GM18517 (cell line): ENCODE measurements around the gene CCDC144A.
"Not testable (repeated sequence)": the region's sequence is repeated elsewhere in the genome, so short reads cannot be mapped to it uniquely, and the experiment has no call there.

Source experiments
- ATAC-seq: cut with Tn5 transposase; IDR thresholded peaks from one replicate; pipeline ENCODE4 v1.9.1; 2021; ENCODE audit warnings: mild to moderate bottlenecking, moderate library complexity; ENCODE audit not compliant: unreplicated experiment

Gene CCDC144A

DNA sequence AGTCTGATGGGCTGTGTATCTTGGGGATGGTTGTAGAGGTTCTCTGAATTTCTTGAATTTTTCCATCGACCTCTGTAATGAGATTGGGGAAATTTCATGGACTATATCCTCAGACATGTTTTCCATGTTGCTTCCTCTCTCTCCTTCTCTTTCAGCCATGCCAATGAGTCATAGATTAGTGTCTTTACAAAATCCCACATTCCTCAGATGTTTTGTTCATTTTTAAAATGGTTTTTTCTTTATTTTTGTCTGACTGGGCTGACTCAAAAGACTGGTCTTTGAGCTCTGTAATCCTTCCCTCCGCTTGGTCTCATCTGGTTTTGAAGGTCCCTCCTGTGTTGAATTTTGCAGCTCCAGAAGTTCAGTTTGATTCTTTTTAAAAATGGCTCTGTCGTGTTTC is 60.5 kb downstream of the CCDC144A start:
- not testable (repeated sequence) for ATAC-seq

DNA sequence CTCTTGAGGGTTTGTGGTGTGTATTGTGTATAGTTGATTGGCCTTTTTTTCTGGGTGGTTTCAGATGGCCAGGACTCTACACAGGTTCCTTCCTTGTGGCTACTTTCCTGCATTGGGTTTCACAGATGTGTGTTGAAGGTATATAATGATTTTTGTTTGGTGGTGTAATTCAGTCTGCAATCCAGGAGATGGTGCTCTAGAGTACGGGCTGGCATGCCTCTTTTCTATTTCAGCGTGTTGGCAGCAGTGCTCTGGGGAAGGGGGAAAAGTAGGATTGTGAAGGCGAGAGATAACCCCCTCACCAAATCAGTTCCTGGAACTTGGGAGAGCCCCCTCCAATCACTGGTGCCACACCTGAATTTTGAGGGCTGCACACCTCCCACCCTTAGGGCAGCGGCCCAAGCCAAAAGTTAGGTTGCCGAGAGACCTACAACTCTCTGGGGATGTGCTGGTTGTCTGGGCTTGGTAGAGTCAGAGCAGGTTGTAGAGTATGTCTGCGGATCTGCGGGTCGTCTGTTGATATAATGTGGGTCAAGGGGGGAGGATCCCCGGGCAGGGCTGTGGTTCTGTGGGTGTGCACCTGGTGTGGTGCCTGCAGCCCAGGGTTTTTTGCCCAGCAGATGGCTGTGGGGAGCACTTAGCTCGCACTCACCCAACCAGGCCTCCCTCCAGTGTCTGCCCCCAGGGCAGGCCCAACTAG is 61.3 kb downstream of the CCDC144A start:
- ATAC-seq: not testable (repeated sequence)

DNA sequence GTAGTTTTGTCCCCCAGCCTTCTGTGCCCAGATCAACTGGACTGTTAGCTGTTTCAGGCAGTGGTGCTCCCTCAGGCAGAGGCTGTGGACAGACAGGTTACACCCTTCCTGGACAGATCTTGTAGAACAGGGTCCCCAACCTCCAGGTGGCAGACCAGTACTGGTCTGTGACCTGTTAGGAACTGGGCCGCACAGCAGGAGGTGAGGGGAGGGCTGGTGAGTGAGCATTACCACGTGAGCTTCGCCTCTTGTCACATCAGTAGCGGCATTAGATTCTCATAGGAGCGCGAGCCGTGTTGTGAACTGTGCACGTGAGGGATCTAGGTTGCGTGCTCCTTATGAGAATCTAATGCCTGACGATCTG is 61.9 kb downstream of the CCDC144A start:
- not testable (repeated sequence) for ATAC-seq

DNA sequence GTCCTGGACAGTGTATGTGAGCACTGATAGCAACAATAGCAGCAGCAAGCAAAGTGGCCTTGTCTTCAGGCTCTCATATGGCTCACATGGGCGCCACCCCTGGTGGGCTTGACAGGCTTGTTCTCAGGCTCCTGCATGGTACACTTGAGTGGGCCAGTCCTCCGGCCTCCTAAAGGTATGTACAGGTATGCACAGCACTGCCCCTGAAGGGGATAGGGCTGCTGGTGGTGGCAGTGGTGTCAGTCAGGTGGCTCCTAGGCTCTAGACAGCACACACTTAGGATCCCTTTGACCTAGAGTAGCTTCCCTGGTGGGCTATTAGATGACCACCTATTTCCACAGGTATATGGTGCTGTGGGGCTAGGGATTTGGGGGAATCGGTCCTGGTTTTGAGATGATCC is 67.5 kb downstream of the CCDC144A start:
- not testable (repeated sequence) for ATAC-seq

DNA sequence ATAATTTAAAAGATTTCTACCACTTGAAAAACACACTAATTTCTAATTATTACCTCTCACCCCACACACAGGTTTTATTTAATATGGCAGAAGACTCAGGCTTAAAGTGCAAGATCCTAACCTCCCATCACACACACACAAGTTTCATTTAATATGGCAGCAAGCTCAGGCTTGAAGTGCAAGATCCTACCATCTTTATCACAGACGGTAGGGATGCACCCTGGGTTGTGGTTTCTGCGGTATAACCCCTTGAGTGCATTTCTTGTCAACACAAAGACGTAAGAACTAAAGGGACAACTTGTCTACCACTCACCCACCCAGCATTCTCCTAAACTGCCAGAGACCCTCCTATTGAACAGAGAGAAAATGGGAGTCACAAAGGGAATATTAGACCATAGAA is 68.1 kb downstream of the CCDC144A start:
- ATAC-seq: not testable (repeated sequence)

DNA sequence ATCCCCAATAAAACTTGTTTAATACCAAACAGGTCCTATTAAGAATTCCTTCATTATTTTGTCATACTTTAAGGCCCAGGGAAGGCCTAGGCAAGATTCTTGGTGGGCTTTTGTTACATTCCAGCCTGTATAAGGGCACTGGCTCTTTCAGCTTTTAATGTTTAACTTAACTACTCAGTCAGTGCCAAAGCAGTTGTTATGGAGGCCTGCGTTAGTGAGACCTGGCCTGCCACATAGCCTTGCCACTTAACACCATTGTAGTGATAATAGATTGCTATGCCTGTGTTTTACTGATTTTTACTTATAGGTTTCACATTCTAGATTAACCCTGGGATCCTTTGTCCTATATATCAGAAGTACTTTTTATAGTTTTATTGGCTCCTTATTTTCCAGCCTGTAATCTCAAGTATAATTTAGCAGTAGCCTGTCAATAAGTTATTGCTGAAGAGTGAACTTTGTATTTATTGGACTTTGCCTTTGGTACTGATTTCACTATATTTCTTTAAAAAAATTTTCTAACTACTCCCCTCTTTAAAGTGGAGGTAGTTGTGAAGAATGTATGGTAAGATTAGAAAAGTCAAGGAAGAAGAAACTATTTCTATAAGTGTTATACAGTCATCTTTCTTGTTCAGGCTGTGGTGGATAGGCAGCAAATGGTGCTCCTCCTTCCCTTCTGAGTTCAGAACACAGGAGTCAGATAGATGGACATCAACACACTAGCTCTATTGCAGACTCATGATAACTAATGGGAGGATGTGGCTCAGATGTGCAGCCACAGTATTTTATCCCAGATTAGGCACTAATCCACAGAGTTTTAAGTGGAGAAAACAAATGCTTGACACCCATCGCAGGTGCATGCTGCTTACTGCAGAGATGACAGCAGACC is 78.5 kb downstream of the CCDC144A start:
- not testable (repeated sequence) for ATAC-seq

DNA sequence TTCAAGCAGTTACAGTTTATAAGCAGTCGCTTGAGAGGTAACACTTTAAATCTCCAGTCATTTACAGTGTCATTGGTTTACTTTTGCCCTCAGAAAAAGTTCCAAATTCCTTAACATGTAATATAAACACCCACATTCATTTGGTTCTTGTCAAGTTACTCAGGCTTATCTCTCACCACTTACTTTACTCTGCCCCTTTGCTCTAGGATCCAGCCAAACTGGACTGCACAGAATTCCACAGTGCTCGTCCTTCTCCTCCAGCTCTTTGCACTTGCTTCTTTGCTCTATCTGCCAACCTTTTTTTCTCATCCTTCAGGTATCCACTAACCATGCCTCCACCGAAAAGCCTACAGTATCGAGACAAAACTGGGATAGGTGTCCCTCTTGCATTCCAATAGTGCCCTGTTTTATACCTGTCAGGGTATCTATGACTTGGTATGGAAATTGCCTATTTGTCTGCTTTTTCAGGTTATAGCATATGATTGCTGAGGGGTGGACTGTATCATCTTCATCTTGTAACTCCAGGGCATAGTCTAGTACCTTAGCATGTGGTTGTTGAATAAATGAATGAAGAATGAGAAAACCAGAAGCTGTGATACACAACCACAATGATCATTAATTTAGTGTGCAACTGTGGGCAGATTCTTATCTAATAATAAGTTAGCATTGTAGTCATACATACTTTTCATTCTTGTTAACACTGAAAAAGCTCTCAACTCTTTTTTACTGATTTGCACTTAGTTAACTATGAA is 82.5 kb downstream of the CCDC144A start:
- ATAC-seq: not testable (repeated sequence)

DNA sequence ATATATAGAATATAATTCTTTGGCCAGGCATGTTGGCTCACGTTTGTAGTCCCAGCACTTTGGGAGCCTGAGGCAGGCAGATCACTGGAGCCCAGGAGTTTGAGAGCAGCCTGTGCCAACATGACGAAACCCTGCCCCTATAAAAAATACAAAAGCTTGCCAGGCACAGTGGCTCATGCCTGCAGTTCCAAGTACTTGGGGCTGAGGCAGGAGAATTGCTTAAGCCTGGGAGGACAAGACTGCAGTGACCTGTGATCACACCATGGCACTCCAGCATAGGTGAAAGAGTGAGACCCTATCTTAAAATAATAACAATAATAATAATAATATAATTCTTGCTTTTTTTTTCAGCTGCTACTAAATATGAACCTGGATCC is 83.1 kb downstream of the CCDC144A start:
- ATAC-seq: not testable (repeated sequence)

DNA sequence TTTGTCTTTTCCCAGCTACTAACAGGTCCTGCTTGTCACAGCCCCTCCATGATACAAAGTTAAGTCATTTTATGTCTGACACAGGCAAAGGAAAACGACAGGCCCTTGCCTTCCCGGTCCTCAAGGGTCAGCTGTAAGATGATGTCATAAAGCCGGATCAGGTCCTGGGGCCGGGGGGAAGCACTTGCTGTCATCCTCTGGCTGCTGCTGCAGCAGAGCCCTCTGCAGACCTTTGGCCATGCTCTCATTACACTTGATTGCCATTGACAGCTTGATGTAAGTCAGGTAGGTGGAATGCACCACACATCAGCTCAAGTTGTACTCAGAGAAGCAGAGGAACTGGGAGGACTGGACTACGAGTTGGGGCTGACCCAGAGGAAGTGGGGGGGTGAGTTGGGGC is 97.8 kb downstream of the CCDC144A start:
- not testable (repeated sequence) for ATAC-seq

DNA sequence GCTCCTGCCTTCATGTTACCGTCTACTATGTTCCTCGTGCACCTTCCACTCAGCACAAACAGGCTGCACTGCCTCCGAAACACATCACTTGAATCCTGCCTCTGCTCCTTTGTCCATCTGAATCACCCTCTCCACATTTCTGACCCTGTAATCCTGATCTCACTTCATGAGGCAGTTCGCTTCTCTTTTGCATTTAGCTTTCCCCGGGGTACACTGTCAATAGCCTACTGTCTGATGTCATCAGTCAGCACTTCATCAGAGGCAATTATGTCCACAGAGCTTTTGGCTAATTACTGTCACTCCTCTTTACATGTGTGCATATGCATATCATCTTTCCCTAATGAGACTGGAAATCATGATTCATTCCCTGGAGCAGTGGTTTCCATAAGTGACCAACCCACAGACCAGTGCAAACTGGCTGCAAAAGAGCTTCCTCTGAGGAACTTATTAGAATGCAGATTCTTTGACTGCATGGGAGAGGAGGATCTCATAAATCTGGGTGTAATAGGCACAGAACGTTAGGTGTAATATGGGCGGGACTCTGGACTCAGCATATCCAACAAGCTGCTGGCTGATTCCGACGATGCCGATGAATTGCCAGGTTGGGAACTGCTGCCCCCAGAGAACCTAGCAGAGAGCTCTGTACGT is 99.0 kb downstream of the CCDC144A start:
- not testable (repeated sequence) for ATAC-seq

DNA sequence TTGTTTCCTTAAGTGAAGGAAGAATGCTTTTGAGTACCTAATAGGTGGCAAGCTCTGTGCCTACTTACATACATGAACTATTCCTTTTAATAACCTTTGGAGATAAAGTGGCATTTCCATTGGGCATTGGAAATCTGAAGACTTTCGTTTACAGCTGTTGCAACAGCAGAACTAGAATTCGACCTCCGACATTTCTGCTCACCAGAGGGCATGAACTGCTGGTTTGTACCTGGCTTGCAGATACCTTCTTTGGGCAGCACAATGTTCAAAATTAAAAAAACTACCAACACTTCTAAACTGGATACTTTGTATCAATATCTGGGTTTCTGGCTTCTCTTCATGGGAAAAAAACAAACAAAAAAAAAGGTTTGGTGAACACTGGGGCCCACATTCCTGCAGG is 99.6 kb downstream of the CCDC144A start:
- ATAC-seq: not testable (repeated sequence)

DNA sequence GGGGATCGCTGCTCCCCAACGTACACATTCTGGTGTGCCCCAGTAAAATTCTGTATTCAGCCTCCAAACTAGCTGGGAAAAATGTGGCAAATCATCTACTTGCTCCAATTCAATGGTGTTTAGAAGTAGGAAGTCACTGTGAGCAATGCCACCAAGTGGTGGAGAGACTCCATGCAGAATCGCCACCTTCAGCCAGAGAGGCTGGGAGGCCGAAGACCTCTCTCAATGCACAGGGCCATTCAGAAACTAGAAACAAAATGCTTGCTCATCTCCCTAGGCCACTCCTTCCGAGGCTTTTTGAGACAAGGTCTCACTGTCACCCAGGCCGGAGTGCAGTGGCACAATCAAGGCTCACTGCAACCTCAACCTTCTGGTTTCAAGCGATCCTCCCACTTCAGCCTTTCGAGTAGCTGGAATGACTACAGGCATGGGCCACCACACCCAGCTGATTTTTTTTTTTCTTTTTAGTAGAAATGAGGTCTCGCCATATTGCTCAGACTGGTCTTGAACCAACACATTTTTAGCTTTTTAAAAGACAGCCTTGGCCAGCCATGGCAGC is 100.4 kb downstream of the CCDC144A start:
- ATAC-seq: not testable (repeated sequence)

DNA sequence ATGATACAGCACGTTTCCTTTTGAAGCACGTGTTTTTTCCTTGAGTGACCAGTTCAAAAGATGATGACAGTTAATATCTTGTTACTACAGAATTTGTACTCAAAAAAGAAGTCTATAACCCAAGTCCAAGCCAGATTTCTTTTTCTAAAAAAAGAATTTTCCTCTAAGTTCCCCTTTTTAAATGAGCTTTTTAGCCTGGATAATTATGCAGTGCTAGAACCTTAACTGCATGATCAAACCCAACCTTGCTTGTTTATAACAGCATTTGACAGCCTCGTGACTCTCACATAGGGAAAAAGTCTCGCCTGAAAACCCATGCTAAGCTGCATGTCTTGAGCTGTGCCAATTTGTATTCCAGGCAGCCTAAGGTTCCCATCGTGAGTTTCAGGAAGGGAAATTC is 104.2 kb downstream of the CCDC144A start:
- not testable (repeated sequence) for ATAC-seq

DNA sequence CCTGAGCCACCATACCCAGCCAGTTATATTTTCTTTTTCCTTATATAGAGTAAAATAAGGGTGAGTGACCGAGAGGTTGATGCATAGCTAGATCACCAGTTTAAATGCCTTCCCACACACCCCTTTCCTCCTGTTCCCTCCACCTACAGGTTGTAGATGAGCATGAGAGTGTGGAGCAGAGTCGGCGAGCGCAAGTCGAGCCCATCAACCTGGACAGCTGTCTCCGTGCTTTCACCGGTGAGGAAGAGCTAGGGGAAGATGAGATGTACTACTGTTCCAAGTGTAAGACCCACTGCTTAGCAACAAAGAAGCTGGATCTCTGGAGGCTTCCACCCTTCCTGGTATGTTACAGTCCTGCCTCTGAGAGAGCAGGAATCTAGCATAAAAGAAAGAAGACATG is 105.9 kb downstream of the CCDC144A start:
- not testable (repeated sequence) for ATAC-seq

DNA sequence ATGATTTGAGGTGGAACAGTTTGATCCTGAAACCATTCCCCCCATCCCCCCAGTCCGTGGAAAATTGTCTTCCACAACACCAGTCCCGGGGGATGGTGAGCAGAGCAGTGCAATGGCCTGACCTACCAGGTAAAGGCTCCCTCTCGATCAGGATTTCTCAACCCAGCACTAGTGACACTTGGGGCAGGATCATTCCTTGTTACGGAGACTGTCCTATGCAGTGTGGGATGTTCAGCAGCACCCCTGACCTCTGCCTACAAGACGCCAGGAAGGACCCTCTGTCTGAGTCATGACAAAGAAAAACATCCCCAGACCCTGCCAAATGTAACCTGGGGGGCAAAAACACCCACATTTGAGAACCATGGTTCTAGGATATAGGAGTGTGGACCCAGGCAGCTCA is 114.8 kb downstream of the CCDC144A start:
- not testable (repeated sequence) for ATAC-seq

DNA sequence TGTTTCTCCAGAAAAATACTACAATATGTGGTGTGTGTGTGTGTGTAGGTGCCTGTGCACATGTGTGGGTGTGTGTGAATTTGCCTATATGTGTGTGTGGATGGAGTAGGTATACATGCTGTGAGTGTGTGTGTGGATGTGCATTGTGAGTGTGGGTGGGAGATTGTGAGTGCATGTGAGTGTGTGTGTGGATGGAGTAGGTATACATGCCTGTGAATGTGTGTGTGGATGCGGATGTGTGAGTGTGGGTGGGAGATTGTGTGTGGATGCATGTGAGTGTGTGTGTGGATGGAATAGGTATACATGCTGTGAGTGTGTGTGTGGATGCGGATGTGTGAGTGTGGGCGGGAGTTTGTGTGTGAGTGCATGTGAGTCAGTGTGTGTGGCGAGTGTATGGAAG is 116.6 kb downstream of the CCDC144A start:
- ATAC-seq: not testable (repeated sequence)

DNA sequence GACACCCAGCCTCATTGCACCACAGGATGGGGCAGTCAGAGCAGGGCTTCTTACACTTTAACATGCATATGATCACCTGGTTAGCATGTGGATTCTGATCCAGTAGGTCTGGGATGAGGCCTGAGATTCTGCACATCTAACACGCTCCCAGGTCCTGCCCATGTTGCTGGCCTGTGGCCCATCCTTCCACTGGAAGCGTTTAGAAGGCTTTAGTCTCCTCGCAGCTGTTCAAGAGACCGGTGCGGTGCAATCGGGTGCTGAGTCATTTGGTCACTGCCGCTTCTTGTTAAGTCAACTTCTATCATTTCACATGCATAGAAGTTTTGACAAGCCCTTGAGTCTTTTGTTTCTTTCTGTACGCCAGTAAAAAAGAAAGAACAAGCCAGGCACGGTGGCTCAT is 117.6 kb downstream of the CCDC144A start:
- not testable (repeated sequence) for ATAC-seq

DNA sequence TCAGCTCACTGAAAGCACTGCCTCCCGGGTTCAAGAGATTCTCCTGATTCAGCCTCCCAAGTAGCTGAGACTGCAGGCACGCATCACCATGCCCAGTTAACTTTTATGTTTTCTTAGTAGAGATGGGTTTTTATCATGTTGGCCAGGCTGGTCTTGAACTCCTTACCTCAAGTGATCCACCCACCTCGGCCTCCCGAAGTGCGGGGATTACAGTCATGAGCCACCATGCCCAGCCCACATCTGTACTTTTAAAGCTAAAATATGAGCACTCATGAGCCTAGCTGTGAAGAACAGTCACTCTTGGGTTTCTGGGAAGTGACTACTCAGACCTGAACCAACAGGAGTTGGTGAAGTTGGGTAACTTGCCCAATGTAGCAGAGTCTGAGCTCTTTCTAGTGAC is 120.2 kb downstream of the CCDC144A start:
- ATAC-seq: not testable (repeated sequence)

DNA sequence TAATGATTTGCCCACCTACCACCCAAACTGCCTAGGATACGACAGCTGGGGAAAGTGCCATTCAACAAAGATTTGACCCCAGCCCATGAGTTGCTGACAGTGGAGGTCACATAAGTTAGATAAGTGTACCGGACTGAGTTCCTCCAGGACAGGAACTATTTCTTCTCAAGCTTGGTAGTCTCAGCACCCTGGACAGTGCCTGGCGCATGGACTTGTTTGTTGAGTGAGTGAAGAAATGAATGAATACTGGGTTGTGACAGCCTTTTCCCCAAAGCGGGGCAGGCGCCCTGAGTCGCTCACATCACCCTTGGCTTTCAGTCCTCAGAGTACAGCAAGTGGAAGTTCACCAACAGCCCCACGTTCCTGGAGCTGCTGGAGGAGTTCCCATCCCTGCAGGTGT is 122.1 kb downstream of the CCDC144A start:
- ATAC-seq: not testable (repeated sequence)

DNA sequence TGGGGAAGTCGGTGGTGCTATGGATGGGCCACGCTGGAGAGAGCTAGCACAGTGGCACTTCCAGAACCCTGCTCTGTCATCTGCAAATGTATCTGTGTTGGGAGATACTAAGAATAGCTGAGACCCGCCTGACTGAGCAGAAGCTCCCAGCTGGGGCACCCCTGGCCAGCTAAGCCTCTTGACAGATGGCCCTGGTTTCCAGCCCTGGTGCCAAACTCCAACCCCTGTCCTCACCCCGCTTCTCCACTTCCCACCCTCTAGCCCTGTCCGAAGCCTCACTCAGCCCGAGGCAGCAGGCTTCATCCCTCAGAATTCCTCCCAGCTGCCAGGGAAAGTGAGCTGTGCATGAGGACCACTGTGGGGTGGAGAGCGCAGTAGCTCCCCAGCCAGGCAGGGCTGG is 124.4 kb downstream of the CCDC144A start:
- ATAC-seq: no peak

DNA sequence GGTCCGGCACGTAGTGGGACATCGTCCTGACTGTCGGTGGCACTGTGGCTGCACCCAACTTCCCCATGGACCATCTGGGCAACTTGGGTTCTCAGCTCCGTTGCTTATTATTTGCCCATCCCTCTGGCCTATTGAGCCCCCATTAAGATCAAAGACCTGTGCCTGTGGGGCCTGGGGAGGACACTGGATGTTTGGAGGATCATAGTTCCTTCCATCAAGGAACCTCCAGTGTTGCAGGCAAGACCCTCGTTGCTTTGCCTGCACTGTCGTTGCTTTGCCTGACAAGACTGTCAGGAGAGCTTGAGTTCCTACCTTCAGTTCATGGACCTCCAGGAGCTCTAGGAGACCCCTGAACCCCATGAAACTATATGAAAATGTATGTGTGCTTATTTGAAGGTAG is 127.2 kb downstream of the CCDC144A start:
- ATAC-seq: no peak
